Activated naive CD4-positive, alpha-beta T cell treated with anti-CD3 and anti-CD28 coated beads, Interleukin-2, amount 10 ng/mL, durations not matched to agents 7 days and 5 days (primary cell): ENCODE measurements around the gene ANKMY1.

Source experiments
- CTCF ChIA-PET: fragments of 350-600 bp; sonication (Branson Sonifier 250); formaldehyde crosslinking; loops from one replicate; lab custom pipeline; 2021; ENCODE audit warnings: antibody characterized with exemption; lab: Charles Lee
- DNase-seq: peaks from one replicate; pipeline ENCODE4 v3.0.0-alpha.2; 2020
- H3K27ac Mint-ChIP-seq: one replicate; pipeline ENCODE4 v1.8.0; 2021; ENCODE audit warnings: mild to moderate bottlenecking, moderate library complexity, mixed read lengths
- H3K27me3 Mint-ChIP-seq: one replicate; pipeline ENCODE4 v1.8.0; 2021; ENCODE audit warnings: mild to moderate bottlenecking, mixed read lengths
- H3K36me3 Mint-ChIP-seq: one replicate; pipeline ENCODE4 v1.8.0; 2021; ENCODE audit warnings: mixed read lengths
- H3K4me1 Mint-ChIP-seq: one replicate; pipeline ENCODE4 v1.8.0; 2021; ENCODE audit warnings: mixed read lengths
- H3K4me3 Mint-ChIP-seq: one replicate; pipeline ENCODE4 v1.8.0; 2021; ENCODE audit warnings: mild to moderate bottlenecking, moderate library complexity, mixed read lengths
- H3K9me3 Mint-ChIP-seq: one replicate; pipeline ENCODE4 v1.8.0; 2021; ENCODE audit warnings: mixed read lengths

Gene ANKMY1

GRCh38 chr2:240581811-240582210, 24.0 kb upstream of the ANKMY1 start:
- CTCF ChIA-PET: interaction anchor here (11.3 kb wide), 1 partner anchor 18 kb away, joined by 100 read pairs; the partner anchor contains the start of gene DUSP28
- H3K4me1 Mint-ChIP-seq: peaks cover 44% of the 10 kb centered on the region
- H3K4me3 Mint-ChIP-seq: no peak overlapping the region
- H3K27me3 Mint-ChIP-seq: no peaks in the 10 kb centered on the region
- H3K27ac Mint-ChIP-seq: peak overlapping the region; percentile 11
- H3K9me3 Mint-ChIP-seq: peaks cover 2% of the 10 kb centered on the region
- H3K36me3 Mint-ChIP-seq: peaks cover 28% of the 10 kb centered on the region
- no peak for DNase-seq

DNA sequence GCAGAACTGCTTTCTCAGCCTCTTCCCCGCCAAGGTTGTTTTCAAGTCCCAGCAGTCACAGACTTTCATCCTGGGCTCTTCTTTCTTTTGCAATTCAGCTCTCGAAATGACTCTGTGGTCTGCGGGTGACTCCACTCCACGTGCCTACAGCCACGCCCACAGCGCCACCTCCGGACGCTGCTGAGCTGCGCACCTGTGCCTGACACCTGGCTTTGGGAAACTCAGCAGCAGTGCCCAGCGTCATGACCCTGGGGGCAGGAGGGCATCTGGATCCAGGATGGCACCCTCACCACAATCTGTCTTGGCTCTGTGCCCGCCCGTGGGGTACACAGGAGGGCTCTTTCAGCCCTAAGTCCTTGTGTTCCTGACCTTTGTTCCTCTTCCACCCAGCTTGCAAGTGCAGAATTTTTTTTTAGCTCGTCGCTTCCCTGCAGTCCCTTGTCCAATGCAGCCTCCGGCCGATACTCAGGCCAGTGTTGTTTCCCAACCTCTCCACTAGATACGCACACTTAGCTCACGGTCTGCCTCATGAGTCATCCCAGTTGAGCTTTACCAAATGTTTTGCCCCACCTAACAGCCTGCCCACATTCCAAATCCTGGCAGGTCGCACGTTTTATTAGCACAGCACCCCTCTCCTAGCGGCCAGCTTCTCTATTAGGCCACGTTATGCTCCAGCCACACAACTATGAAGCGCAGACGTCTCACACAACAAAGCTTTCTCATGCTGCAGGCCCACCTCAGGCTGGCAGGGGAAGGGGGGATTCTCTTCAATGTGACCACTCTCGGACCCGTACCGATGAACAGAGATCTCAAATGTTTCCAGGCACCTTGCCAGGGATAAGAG, 22.2 kb upstream of the ANKMY1 start:
- DNase-seq: peak; percentile 83
- Mint-ChIP-seq H3K4me1 (peaks cover 38% of the 10 kb centered on the region), H3K36me3 (peaks cover 27% of the 10 kb centered on the region), H3K9me3 (peaks cover 2% of the 10 kb centered on the region), H3K27me3 (no peaks in the 10 kb centered on the region), H3K27ac (peak overlapping the region; percentile 83), H3K4me3 (no peak overlapping the region)
- CTCF ChIA-PET: interaction anchor here (1.1 to 11.3 kb wide), 4 partner anchors 12 to 66 kb away, joined by 3 to 100 read pairs (median 4); partner anchors contain the start of genes DUSP28 and RNPEPL1

DNA sequence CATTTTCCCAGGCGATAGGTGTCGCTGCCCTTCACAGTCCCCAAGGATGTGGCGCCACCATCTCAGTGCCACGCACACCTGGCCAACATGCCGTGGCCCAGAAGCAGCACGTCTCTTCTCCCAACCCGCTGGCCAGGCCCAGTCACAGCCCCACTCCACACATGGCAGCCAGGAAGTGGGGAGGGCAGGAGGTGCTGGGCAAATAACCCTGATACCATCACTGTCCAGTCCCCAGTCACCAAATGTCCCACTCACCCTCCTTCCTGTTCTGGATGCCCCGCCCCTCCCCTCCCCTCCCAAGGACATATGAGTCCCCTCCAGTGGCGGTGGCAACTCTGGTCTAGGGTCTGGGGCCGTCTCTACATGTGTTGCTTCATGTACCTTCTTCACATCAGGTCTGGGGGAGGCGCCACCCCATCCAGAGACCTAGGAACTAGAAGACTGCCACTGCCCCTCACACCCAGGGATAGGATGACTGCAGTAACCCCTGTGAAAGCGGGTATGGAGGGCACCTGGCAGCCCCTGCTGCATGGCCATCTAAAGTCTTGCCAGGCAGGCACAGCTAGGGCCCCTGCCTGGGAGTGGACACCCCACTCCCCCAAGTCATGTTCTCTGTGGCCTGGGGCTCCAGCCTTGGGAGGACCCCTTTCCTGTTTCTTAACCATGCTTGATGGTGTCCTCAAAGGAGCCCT, 21.4 kb upstream of the ANKMY1 start:
- Mint-ChIP-seq H3K27me3 (no peaks in the 10 kb centered on the region), H3K36me3 (peaks cover 24% of the 10 kb centered on the region), H3K27ac (peak overlapping the region; percentile 83), H3K9me3 (peaks cover 2% of the 10 kb centered on the region), H3K4me3 (no peak overlapping the region), H3K4me1 (peaks cover 30% of the 10 kb centered on the region)
- CTCF ChIA-PET: interaction anchor here (1.1 to 11.3 kb wide), 4 partner anchors 11 to 65 kb away, joined by 3 to 100 read pairs (median 4); partner anchors contain the start of genes DUSP28 and RNPEPL1
- DNase-seq: no peak

DNA sequence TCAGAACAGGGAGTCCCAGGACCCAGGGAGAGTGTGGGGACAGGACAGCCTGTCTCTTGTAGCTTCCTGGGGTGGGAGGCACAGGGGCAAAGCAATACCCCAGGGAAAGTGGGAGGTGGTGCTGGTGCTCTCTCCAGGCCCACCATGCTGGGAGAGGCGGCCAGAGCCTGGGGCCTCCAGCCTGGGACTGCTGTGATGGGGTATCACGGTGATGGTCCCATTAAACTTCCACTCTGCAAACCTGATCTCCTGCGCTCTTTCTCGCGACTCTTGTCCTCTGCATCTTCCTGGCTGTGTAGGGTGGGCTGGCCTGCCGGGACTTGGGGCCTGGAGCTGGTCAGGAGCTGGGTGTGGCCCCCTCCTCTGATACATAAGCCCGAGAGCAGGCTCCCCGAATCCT, 20.7 kb upstream of the ANKMY1 start:
- H3K4me1 Mint-ChIP-seq: peaks cover 30% of the 10 kb centered on the region
- DNase-seq: no peak
- no peaks in the 10 kb centered on the region for H3K27me3 Mint-ChIP-seq
- H3K9me3 Mint-ChIP-seq: peaks cover 2% of the 10 kb centered on the region
- no peak overlapping the region for H3K4me3 Mint-ChIP-seq
- peak overlapping the region; percentile 33 for H3K27ac Mint-ChIP-seq
- CTCF ChIA-PET: interaction anchor here (1.1 to 11.3 kb wide), 2 partner anchors 15 kb away, joined by 3 to 100 read pairs; partner anchors contain the start of gene DUSP28
- H3K36me3 Mint-ChIP-seq: peaks cover 24% of the 10 kb centered on the region

DNA sequence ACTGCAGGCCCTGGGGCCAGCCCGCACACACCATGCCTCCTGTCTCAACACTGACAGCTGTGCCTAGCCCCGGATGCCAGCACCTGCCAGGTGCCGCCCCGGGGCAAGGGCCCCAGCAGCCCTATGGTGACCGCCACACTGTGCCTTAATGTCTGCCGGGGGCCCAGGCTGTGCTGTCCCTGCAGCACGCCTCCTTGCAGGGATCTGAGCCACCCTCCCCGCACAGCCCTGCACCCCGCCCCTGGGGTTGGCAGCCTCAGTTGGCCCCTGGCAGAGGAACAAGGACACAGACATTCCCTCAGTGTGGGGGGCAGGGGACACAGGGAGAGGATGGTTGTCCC, 20.3 kb upstream of the ANKMY1 start:
- peaks cover 26% of the 10 kb centered on the region for H3K4me1 Mint-ChIP-seq
- H3K27ac Mint-ChIP-seq: no peak overlapping the region
- CTCF ChIA-PET: no interaction called here
- peaks cover 25% of the 10 kb centered on the region for H3K36me3 Mint-ChIP-seq
- H3K27me3 Mint-ChIP-seq: no peaks in the 10 kb centered on the region
- H3K9me3 Mint-ChIP-seq: peaks cover 2% of the 10 kb centered on the region
- no peak for DNase-seq
- no peak overlapping the region for H3K4me3 Mint-ChIP-seq

DNA sequence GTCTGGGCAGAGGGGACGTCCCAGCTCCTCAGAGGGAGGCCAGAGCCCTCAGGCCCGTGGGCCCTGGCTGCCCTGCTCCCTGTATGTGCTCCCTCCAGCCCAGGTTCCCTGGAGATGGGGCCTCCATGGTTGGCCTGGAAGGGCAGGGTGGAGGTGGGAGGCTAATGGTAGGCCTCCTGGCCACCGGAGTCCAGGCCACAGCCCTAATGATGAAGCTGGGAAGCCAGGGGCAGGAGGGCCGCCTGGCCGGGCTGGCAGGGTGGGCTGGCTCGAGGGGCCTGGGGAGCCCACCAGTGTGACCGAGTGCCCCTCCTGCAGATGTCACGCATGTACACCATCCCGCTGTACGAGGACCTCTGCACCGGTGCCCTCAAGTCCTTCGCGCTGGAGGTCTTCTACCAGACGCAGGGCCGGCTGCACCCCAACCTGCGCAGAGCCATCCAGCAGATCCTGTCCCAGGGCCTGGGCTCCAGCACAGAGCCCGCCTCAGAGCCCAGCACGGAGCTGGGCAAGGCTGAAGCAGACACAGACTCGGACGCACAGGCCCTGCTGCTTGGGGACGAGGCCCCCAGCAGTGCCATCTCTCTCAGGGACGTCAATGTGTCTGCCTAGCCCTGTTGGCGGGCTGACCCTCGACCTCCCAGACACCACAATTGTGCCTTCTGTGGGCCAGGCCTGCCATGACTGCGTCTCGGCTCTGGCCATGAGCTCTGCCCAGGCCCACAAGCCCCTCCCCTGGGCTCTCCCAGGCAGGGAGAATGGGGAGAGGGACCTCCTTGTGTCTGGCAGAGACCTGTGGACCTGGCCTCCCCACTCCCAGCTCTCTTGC, 19.7 kb upstream of the ANKMY1 start:
- no peak overlapping the region for H3K27ac Mint-ChIP-seq
- no peaks in the 10 kb centered on the region for H3K27me3 Mint-ChIP-seq
- no peak overlapping the region for H3K4me3 Mint-ChIP-seq
- DNase-seq: no peak
- CTCF ChIA-PET: no interaction called here
- H3K9me3 Mint-ChIP-seq: peaks cover 2% of the 10 kb centered on the region
- peaks cover 25% of the 10 kb centered on the region for H3K36me3 Mint-ChIP-seq
- H3K4me1 Mint-ChIP-seq: peaks cover 23% of the 10 kb centered on the region

GRCh38 chr2:240576436-240577205, 18.8 kb upstream of the ANKMY1 start:
- no peak for DNase-seq
- Mint-ChIP-seq H3K9me3 (no peaks in the 10 kb centered on the region), H3K4me3 (no peak overlapping the region), H3K36me3 (peaks cover 23% of the 10 kb centered on the region), H3K27ac (no peak overlapping the region), H3K27me3 (no peaks in the 10 kb centered on the region), H3K4me1 (peaks cover 26% of the 10 kb centered on the region)
- CTCF ChIA-PET: no interaction called here

DNA sequence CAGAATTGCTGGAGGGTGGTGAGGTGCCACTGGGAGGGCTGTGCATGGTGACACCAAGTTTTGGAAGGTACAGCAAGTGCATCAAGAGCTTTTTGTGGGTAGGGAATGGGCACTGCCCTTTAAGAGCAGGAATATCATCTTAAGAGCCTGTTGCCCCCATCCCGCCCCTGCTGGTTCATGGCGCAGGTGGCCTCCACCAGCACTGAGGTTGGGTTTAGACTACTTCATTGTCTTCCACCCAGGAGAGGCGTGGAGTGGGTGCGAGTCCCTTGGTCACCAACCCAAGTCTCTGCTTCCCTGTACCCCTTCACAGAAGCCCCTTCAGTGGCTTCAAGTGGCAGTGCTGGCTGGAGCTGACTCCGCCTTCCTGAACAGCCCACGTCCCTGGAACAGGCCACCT, 18.2 kb upstream of the ANKMY1 start:
- no peak overlapping the region for H3K27ac Mint-ChIP-seq

DNA sequence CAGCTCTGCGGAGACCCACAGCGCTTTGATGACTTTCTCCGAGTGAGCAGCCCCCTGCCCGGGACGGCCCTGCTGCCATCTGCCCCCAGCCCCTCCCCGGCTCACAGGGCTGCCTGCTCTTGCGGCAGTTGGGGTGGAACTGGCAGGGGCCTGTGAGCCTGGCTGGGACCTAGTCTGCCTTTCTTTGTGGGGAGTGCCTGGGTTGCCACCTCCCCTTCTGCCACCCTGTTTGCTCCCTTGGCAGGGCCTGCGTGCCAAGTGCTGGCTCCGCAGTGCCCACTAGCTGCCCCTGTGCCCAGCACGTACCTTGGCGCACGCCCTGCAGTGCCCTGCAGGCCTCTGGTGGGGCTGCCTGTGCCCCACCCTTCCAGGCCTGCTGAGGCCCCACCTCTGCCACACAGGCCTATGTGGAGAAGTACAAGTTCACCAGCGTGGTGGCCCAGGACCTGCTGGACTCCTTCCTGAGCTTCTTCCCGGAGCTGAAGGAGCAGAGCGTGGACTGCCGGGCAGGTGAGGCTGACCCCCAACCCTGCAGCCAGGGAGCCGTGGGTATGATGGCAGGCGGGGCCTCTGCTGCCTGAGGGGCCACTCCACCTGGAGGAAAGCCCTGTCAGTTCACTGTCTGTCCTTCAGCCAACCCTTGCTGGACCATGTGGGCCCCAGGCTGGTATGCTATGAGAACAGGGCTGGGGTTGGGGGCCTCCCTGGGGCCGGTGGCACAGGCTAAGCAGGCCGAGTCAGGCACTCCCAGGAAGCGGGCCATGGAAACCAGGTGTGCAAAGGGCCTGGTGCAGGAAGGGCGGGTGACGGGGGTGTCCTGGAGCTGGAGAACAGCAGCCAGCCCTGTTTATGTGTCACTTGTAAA, 17.5 kb upstream of the ANKMY1 start:
- no peak for DNase-seq
- no peaks in the 10 kb centered on the region for H3K9me3 Mint-ChIP-seq
- H3K4me3 Mint-ChIP-seq: no peak overlapping the region
- H3K27ac Mint-ChIP-seq: no peak overlapping the region
- CTCF ChIA-PET: no interaction called here
- H3K4me1 Mint-ChIP-seq: peaks cover 37% of the 10 kb centered on the region
- no peaks in the 10 kb centered on the region for H3K27me3 Mint-ChIP-seq
- H3K36me3 Mint-ChIP-seq: peaks cover 26% of the 10 kb centered on the region

More for the DNA sequence above, 18.2 kb upstream of the ANKMY1 start:
- Mint-ChIP-seq H3K4me3 (no peak overlapping the region), H3K4me1 (peaks cover 31% of the 10 kb centered on the region), H3K9me3 (no peaks in the 10 kb centered on the region), H3K36me3 (peaks cover 26% of the 10 kb centered on the region), H3K27me3 (no peaks in the 10 kb centered on the region)
- CTCF ChIA-PET: no interaction called here
- no peak for DNase-seq

GRCh38 chr2:240574386-240575100, 16.8 kb upstream of the ANKMY1 start:
- DNase-seq: no peak
- H3K4me1 Mint-ChIP-seq: peaks cover 37% of the 10 kb centered on the region
- CTCF ChIA-PET: no interaction called here
- H3K9me3 Mint-ChIP-seq: no peaks in the 10 kb centered on the region
- no peak overlapping the region for H3K27ac Mint-ChIP-seq
- no peak overlapping the region for H3K4me3 Mint-ChIP-seq
- H3K27me3 Mint-ChIP-seq: no peaks in the 10 kb centered on the region
- H3K36me3 Mint-ChIP-seq: peaks cover 24% of the 10 kb centered on the region

DNA sequence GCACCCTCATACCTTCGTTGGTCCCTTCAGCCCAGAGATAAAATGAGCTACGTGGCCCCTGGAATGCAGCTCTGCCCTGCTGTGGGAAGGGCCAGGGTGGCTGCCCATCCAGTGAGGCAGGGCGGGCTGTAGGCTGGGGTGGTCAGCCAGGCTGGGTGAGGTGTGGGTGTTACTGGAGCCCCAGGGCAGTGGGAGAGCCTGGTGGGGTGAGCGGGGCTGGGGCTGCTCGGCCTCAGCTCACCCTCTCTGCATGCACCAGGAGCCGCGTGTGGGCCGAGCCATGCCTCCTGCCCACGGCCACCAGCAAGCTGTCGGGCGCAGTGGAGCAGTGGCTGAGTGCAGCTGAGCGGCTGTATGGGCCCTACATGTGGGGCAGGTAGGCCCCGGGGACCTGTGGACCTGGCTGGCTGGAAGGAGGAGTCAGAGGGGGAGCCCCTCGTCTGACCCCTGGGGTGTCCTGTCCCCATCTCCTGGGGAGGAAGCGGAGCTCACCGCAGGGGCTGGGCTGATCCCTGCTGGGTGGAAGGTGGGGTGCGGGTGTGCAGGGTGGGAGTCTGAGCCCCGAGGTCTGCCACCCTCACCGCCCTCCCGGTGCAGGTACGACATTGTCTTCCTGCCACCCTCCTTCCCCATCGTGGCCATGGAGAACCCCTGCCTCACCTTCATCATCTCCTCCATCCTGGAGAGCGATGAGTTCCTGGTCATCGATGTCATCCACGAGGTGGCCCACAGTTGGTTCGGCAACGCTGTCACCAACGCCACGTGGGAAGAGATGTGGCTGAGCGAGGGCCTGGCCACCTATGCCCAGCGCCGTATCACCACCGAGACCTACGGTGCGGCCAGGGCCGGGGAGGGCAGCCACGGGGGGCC, 16.0 kb upstream of the ANKMY1 start:
- no peak overlapping the region for H3K27ac Mint-ChIP-seq
- H3K27me3 Mint-ChIP-seq: no peaks in the 10 kb centered on the region
- peaks cover 28% of the 10 kb centered on the region for H3K36me3 Mint-ChIP-seq
- CTCF ChIA-PET: interaction anchor here (1.1 kb wide), 1 partner anchor 13 kb away, joined by 3 read pairs; the partner anchor contains the start of gene CAPN10
- no peak overlapping the region for H3K4me3 Mint-ChIP-seq
- no peak for DNase-seq
- H3K4me1 Mint-ChIP-seq: peaks cover 33% of the 10 kb centered on the region
- no peaks in the 10 kb centered on the region for H3K9me3 Mint-ChIP-seq
